ENCODE results near the gene NPAS4.

NPAS4 gene

DNA sequence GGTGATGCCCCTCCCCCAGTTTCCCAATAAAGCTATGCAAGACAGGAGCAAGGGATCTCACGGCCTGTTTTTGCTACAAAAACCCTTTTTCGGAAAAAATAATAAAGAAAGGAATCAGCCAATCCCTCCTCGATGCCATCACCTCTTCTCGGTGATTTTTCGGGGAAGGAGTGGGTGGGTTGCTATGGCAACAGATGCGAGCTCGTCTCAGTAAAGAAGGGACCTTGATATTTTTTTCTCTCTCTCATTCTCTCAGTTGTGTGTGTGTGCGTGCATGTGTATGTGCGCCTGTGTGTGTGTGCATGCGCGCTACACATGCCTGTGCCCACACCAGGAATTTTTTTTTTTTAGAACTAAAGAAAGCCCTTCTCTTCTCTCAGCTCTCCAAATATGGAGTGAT is 3.8 kb upstream of the NPAS4 start:
- in situ Hi-C loops (cut with HindIII; ENCODE audit: low sequenced_read_pairs) = no loop called here
- TF ChIP-seq, protein P1, sequence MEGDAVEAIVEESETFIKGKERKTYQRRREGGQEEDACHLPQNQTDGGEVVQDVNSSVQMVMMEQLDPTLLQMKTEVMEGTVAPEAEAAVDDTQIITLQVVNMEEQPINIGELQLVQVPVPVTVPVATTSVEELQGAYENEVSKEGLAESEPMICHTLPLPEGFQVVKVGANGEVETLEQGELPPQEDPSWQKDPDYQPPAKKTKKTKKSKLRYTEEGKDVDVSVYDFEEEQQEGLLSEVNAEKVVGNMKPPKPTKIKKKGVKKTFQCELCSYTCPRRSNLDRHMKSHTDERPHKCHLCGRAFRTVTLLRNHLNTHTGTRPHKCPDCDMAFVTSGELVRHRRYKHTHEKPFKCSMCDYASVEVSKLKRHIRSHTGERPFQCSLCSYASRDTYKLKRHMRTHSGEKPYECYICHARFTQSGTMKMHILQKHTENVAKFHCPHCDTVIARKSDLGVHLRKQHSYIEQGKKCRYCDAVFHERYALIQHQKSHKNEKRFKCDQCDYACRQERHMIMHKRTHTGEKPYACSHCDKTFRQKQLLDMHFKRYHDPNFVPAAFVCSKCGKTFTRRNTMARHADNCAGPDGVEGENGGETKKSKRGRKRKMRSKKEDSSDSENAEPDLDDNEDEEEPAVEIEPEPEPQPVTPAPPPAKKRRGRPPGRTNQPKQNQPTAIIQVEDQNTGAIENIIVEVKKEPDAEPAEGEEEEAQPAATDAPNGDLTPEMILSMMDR (IDR thresholded peaks at IDR 0.05; ENCODE audit: low read depth, low read length, missing control alignments) = no peak
- no peak overlapping the region for H3K4me3 ChIP-seq (ENCODE audit: low read depth, low read length)
- no peak for DNase-seq (ENCODE audit: low read depth)

DNA sequence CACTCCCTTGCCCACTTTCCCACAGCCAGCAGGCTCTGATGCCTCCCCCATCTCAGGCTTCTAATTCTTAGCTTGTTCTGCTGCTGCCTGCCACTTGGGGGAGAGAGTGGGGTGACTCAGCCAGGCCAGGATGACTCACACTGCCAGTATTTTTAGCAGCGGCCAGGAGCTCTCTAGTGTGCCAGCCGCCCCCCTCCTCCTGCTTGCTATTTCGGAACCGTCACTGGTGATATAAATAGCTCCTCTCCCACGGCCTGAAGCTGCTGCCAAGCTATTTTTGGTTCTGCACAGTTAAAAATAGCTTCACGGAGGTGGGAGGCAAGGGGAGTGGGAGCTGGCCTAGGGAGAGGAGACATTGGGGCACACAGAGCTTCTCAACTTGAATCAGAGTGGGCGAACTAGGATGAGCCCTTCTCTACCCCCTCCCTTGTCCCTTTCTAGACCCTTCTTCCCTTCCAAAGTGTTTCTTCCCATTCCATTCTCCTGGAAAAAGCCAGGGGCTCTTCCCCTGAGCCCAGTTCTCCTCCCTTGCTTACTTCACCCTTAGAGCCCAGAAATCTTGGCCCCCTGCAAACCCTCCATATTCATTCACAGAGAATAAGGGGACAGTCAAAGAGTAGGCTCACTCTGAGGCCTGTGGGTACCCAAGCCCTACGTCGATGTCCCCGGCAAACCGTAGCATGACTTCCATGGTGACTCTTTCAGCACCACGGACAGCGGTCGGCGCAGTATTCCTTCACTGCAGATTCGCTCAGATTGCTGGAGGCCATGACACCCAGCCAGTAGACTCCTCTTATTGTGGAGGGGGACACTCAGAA is 2.5 kb upstream of the NPAS4 start:
- in situ Hi-C loops (cut with HindIII; ENCODE audit: low sequenced_read_pairs) = no loop called here
- TF ChIP-seq, protein P1 (IDR thresholded peaks at IDR 0.05; ENCODE audit: low read depth, low read length, missing control alignments) = peak; percentile 61
- peak; percentile 88 for DNase-seq (ENCODE audit: low read depth)
- no peak overlapping the region for H3K4me3 ChIP-seq (ENCODE audit: low read depth, low read length)

DNA sequence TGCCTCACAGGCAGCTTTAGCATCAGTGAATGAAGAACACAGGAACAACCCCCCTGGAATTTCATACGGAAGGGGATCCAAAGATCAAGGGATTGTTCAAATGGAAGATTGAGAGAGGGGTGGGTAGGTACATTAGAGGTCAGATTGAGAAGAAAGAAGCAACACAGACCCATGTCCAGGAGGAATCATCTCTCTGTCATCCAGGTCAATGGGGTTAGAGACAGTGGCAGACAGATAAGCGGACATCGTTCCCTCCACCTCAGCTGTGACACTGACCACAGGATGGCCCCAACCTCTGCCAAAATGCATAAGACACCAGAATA is 1.9 kb upstream of the NPAS4 start:
- no peak for DNase-seq (ENCODE audit: low read depth)
- in situ Hi-C loops (cut with HindIII; ENCODE audit: low sequenced_read_pairs) = no loop called here

DNA sequence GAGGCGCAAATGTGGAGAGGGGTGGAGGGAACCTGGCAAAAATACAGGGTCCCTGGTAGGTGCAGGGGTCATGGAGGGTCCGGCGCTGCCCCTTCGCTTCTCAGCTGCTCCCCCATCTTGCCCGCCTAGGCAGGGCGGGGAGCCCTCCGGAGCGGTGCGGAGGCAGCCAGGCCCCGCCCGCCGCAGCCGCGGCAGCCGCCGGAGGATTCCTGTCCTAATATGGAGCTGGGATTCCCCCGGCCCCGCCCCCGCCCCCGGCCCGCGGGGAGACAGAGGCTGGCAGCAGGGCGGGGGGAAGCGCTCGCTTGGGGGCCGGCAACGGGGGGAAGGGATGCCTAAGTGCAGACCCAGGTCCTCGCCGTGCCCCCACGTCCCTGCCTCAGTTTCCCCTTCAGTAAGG is 1.0 kb upstream of the NPAS4 start:
- in situ Hi-C loops (cut with HindIII; ENCODE audit: low sequenced_read_pairs) = no loop called here
- no peak overlapping the region for H3K4me3 ChIP-seq (ENCODE audit: low read depth, low read length)
- DNase-seq (ENCODE audit: low read depth) = no peak
- TF ChIP-seq, protein P1 (IDR thresholded peaks at IDR 0.05; ENCODE audit: low read depth, low read length, missing control alignments) = no peak

More for the DNA sequence above, 1.9 kb upstream of the NPAS4 start:
- no peak overlapping the region for H3K4me3 ChIP-seq (ENCODE audit: low read depth, low read length)
- TF ChIP-seq, protein P1 (IDR thresholded peaks at IDR 0.05; ENCODE audit: low read depth, low read length, missing control alignments) = no peak

DNA sequence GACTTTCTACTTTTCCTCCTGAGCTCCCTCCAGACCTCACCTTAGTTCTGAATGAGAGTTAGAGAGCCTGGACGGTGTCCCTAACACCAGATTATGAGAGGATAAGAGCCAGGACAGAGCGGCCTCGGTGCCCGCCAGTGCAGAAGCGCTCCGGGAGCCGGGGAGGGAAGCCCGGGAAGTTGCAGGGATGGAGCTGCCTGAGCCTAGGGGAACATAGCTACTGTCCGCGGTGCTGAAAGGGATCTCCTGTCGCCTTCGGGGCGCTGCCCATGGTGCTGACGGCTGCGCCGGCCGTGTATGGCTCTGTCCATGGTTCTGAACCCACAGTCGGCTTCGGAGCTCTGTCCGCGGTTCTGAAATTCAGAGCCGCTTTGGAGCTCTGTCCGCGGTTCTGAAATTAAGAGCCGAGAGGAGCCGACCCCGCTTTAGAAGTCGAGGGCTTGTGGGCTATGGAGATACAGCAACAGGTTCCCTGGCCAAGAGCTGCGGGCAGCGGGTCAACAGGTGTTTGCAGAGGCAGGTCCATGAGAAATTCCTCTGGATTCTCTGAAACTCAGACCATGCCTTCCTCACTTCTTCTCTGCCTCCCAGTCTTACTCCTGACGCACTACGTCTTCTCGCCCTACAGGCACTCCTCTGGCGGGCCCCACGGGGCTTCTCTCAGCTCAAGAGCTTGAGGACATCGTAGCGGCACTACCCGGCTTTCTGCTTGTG is 814 bp downstream of the NPAS4 start:
- DNase-seq (ENCODE audit: low read depth) = peak; percentile 76
- in situ Hi-C loops (cut with HindIII; ENCODE audit: low sequenced_read_pairs) = no loop called here
- TF ChIP-seq, protein P1 (IDR thresholded peaks at IDR 0.05; ENCODE audit: low read depth, low read length, missing control alignments) = no peak
- no peak overlapping the region for H3K4me3 ChIP-seq (ENCODE audit: low read depth, low read length)

DNA sequence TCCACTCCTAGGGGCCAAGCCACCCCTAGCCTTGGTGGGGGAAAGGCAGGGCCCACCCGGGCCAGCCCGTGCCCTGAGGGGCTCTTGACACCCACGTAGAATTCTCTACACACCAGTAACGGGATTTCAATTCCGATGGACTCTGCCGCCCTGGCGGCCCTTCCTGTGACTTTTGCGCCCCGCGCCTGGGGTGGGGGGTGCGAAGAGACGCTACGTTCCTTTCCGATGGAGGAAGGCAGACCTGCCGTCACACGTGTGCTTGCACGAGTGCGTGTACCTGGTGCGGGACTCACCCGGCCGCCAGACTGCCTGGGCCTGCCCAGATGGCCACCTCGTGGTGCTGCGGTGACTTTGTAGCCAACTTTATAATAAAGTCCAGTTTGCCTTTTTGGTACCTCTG is 5.5 kb downstream of the NPAS4 start:
- H3K4me3 ChIP-seq (ENCODE audit: low read depth, low read length) = no peak overlapping the region
- DNase-seq (ENCODE audit: low read depth) = no peak
- TF ChIP-seq, protein P1 (IDR thresholded peaks at IDR 0.05; ENCODE audit: low read depth, low read length, missing control alignments) = no peak
- in situ Hi-C loops (cut with HindIII; ENCODE audit: low sequenced_read_pairs) = no loop called here
